Measurements from ENCODE around the gene GCK. TPM values are rescaled to one million over a fixed set of nuclear protein-coding genes. Genes with fewer than 3 reads are reported as not detected.

Gene GCK
- total and polyA plus RNA-seq, 8 donors, result 0.57 to 18.2 (median 1.0) TPM

DNA sequence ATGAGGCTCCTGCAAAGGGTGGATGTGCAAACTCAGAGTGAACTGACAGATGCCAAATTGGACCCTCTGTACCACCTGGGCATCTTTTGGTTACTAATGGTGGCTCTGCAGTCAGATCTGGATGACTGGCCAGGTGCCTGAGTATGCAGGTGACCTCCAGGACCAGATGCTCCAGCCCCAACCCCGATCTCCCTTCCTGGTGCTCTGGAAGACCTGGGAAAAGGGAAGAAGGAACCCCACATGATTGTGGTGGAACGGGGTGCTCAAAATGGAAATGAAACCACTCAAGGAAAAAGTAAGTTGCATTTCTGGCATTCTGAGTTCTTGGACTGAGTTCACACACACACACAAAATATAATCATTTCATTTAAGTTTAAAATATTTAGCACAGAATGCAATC is 94.9 kb downstream of the GCK start:
- no peaks in the 10 kb centered on the region for H3K9me3 ChIP-seq
- no peaks in the 10 kb centered on the region for H3K4me1 ChIP-seq
- ATAC-seq, result no peak
- intact Hi-C loops (cut with DNase I), result no loop called here
- H3K4me3 ChIP-seq, result no peak overlapping the region
- WGBS, 2 donors, result 43 to 59% methylated on average over 2 of the region's 2 CpGs
- FAIRE-seq, result no peak
- H3K27ac ChIP-seq, result no peak overlapping the region
- no peaks in the 10 kb centered on the region for H3K27me3 ChIP-seq
- TF ChIP-seq, protein P1, sequence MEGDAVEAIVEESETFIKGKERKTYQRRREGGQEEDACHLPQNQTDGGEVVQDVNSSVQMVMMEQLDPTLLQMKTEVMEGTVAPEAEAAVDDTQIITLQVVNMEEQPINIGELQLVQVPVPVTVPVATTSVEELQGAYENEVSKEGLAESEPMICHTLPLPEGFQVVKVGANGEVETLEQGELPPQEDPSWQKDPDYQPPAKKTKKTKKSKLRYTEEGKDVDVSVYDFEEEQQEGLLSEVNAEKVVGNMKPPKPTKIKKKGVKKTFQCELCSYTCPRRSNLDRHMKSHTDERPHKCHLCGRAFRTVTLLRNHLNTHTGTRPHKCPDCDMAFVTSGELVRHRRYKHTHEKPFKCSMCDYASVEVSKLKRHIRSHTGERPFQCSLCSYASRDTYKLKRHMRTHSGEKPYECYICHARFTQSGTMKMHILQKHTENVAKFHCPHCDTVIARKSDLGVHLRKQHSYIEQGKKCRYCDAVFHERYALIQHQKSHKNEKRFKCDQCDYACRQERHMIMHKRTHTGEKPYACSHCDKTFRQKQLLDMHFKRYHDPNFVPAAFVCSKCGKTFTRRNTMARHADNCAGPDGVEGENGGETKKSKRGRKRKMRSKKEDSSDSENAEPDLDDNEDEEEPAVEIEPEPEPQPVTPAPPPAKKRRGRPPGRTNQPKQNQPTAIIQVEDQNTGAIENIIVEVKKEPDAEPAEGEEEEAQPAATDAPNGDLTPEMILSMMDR (IDR thresholded peaks at IDR 0.05), result no peak
- no peaks in the 10 kb centered on the region for H3K36me3 ChIP-seq
- no peak for DNase-seq

Other genes with a start within 250 kb of the GCK start
- under 1 TPM in 1 of 6 donors, not detected in 5; 0.09 TPM for gene SPDYE1, start 191.5 kb downstream of the GCK start, total RNA-seq
- not detected for gene SPDYE1, start 191.5 kb downstream of the GCK start, polyA plus RNA-seq
- gene DBNL, start 144.7 kb downstream of the GCK start, total RNA-seq, result 10 to 100 TPM; 22.1 to 46.9 (median 30.2) TPM
- gene DBNL, start 144.7 kb downstream of the GCK start, polyA plus RNA-seq, result 10 to 100 TPM; 44.9 to 53.7 TPM
- under 1 TPM in 5 of 6 donors, not detected in 1; 0.49 to 0.73 (median 0.59) TPM for gene PGAM2, start 123.9 kb downstream of the GCK start, total RNA-seq
- 1 to 10 TPM; 3.3 to 6.7 TPM for gene PGAM2, start 123.9 kb downstream of the GCK start, polyA plus RNA-seq
- 10 to 100 TPM in 5 of 6 donors, 1 to 10 TPM in 1; 9.0 to 16.4 (median 11.5) TPM for gene POLM, start 106.9 kb downstream of the GCK start, total RNA-seq
- gene POLM, start 106.9 kb downstream of the GCK start, polyA plus RNA-seq, result 10 to 100 TPM; 21.0 to 28.6 TPM
- 10 to 100 TPM in 3 of 6 donors, 1 to 10 TPM in 3; 5.1 to 49.3 (median 11.5) TPM for gene AEBP1, start 85.1 kb downstream of the GCK start, total RNA-seq
- 10 to 100 TPM; 19.9 to 21.4 TPM for gene AEBP1, start 85.1 kb downstream of the GCK start, polyA plus RNA-seq
- 10 to 100 TPM; 40.6 to 57.3 (median 47.7) TPM for gene POLD2, start 65.9 kb downstream of the GCK start, total RNA-seq
- 10 to 100 TPM; 68.3 to 86.4 TPM for gene POLD2, start 65.9 kb downstream of the GCK start, polyA plus RNA-seq
- under 1 TPM in 1 of 6 donors, not detected in 5; 0.94 TPM for gene MYL7, start 48.1 kb downstream of the GCK start, total RNA-seq
- 1 to 10 TPM; 1.9 to 2.3 TPM for gene MYL7, start 48.1 kb downstream of the GCK start, polyA plus RNA-seq
- 10 to 100 TPM; 33.4 to 48.7 (median 38.8) TPM for gene YKT6, start 11.5 kb upstream of the GCK start, total RNA-seq
- gene YKT6, start 11.5 kb upstream of the GCK start, polyA plus RNA-seq, result 10 to 100 TPM; 27.7 to 31.3 TPM
- 1 to 10 TPM in 4 of 6 donors, under 1 TPM in 2; 0.83 to 2.7 (median 1.8) TPM for gene CAMK2B, start 136.2 kb upstream of the GCK start, total RNA-seq
- gene CAMK2B, start 136.2 kb upstream of the GCK start, polyA plus RNA-seq, result 10 to 100 TPM; 11.6 to 34.0 TPM